Endometrial microvascular endothelial cells (primary cell): ENCODE measurements around the gene CBLN3. TPM values are rescaled to one million over a fixed set of nuclear protein-coding genes. Genes with fewer than 3 reads are reported as not detected.
"Not testable (repeated sequence)": the region's sequence is repeated elsewhere in the genome, so short reads cannot be mapped to it uniquely, and the experiment has no call there.

Source experiments
- in situ Hi-C: cut with HindIII; loops from 2 replicates; pipeline ENCODE4 v1.10.0; 2017; ENCODE audit warnings: low sequenced_read_pairs, low pct_unique_long_range_greater_than_20kb; ENCODE audit errors: inconsistent ontology term
- total RNA-seq: library from RNA; depleted of rRNA; stranded (reverse); fragments of >200 nt; gene quantifications from one replicate; pipeline ENCODE4 v1.2.3, GENCODE V29; 2015; ENCODE audit errors: inconsistent ontology term

CBLN3 gene
- total RNA-seq, 1 donor from 2014 or later: 1.3 TPM

DNA sequence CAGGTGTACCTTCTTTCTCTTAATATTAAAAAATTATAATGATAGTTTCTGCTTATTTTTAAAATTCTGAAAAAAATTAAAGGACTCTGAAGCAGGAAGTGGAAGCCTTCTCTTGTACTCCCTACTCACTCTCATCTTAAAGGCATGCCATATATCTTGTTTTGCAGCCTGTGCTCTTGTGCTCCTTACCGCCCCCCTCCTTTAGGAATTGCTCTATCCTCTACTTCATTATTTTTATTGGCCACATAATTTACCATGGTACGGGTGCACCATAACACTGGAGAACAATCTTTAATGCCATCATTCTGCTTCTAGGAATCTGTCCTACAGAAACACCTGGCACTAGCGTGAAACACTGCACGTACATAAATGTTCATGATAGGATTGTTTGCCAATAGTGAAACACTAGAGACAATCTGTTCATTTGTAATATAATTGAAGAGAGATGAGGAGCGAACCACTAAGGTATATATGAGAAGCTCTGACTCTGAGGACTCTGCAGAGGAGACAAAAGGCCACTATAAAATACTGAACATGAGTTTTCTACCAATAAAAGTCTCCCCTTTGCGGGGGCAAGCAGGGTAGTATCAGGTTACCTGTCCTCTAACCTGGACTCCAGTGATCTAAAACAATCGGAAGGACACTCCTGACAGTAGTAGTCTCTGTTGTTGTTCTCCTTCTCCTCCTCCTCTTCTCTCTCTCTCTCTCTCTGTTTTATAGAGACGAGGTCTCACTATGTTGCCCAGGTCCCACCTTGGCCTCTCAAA, 37.0 kb downstream of the CBLN3 start:
- in situ Hi-C loops: no loop called here

DNA sequence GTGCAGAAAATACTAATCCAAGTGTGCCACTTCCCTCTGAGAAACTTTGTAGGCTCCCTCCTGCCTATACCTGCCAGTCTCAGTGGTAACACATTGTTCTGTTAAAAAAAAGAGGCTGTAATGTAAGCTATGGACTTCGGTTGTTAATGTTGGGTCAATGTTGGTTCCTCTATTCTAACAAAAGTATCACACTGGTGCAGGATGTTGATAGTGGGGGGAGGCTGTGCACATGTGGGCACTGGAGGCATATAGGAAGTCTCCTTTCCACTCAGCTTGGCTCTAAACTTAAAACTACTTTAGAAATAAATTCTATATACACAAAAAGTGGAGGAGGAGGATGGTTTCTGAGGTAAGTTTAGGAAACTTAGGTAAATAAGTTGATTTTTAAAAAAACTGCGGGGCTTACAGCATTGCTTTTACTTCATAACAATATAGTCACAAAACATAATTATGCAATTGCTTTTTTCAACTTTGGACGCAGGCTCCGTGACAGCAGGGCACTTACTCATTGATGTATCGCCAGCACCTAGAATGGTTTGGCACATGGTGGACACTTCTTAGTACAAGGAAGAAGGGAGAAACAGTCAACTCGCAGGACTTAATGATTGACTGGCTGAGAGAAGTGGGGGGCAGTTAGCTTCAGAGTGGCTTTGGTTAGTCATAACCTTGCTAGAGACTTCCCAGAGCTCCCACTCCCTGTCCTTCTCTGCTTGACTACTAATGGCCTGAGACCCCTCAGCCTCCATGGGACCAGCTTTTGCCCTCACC, 38.6 kb downstream of the CBLN3 start:
- in situ Hi-C loops: no loop called here

DNA sequence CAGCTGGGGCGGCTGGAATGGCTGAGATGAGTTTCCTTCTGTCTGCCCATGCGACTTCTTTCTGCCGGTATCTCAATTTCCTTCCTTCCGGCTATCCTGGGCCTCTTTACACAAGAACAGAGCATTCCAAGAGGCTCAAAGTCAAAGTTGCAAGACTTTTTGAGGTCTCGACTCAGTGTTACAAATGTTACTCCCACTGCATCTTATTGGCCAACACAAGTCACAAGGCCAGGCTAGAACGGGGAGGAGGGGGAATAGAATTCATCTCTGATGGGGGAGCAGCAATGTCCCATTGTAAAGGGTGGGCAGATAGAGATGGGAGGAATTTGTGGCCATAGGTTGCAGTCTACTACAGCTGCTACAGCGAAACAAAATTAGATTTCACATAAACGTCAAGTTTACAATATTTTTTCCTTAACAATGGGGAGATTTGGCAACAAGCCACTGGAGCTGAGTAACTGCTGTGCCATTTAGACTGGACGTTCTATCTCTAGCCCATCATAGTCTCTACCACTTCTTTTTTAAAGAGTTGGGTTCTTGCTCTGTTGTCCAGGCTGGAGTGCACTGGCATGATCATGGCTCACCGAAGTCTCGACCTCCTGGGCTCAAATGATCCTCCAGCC, 40.1 kb downstream of the CBLN3 start:
- in situ Hi-C loops: no loop called here

DNA sequence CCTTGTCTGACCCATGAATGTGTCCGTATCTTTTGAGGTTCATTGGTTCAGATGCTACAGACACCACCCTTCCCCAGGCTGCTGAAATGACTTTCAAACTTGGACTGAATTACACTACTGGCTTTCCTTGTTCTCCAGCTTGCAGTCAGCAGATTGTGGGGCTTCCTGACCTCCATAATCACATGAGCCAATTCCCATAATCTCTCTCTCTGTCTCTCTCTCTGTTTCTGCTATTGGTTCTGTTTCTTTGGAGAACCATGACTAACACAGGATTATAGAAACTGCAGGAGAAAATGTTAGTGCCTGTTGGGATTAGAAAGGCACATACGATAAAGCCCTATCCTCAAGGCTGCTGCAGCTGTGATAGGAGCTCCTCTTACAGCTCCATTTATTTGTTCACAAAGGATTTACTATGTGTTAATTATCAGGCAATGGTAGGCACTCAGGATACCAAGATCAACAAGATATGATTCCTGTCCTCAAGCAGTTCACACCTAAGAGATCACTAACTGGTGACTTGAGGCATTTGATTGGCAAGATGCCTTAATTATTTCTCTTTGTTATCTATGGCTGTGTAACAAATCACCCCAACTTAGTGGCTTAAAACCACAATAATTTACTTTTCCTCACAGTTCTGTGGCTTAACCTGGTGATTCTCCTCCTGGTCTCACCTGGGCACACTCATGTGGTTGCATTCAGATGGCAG, 40.8 kb downstream of the CBLN3 start:
- in situ Hi-C loops: no loop called here

DNA sequence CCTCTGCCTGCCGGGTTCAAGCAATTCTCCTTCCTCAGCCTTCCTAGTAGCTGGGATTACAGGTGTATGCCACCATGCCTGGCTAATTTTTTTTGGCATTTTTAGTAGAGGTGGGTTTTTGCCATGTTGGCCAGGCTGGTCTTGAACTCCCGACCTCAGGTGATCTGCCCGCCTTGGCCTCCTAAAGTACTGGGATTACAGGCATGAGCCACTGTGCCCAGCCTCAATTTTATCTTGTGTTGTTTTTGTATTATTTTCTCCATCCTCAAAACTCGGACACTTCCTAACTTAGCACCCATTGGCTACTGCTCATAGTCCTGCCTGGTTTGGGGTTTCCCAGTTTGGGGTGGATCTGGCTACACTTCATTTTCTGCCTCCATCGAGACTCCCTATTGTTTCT, 41.9 kb downstream of the CBLN3 start:
- in situ Hi-C loops: not testable (repeated sequence)

DNA sequence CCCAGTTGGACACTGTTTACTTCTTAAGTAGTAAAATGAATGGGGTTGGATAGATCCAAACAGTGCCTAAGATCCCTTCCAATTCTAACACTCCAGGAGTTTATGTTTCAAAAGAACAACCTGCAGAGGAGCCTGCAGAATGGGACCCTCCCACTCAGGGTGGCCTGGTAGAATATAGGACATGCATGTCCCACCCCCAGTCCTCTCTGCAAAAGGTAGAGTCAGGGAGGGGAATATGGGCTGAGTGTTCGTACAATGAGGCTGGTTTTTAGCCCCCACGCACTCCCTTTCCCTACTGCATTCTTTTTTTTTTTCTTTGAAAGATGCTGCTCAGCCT, 42.5 kb downstream of the CBLN3 start:
- in situ Hi-C loops: no loop called here

DNA sequence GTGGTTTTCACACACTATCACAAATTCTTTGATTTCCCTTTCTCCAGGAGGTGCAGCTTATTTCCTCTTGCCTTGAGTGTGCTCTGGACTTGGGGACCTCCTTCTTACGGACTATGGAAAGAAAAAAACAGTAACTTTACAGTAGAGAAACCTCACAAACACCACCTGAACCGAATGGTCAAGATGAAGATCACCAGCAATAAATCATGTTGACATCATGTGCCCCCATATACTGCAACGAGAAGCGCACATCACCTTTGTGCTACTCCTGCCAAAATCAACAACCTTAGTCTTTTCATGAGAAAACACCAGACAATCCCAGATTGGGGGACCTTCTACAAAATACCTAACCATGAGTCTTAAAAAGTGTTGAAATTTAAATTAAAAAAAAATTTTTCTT, 43.9 kb downstream of the CBLN3 start:
- in situ Hi-C loops: no loop called here

DNA sequence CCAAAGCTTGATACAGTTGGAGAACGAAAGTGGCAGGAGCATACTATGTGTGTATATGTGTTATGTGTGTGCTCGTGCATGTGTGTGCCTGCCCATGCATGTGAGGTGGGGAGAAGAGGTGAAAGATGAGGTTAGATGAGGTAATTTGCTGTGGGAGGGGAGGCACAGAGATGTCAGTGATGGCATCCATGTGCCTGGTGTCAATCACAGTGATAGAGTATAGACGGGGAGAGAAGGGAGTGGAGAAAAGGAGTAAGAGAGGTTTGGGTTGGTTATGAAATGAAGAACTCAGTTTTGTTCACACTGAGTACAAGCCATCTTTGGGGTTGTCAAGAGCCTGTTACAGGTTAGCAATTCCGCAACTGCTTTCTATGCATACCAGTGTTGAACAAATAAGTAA, 45.3 kb downstream of the CBLN3 start:
- in situ Hi-C loops: no loop called here

DNA sequence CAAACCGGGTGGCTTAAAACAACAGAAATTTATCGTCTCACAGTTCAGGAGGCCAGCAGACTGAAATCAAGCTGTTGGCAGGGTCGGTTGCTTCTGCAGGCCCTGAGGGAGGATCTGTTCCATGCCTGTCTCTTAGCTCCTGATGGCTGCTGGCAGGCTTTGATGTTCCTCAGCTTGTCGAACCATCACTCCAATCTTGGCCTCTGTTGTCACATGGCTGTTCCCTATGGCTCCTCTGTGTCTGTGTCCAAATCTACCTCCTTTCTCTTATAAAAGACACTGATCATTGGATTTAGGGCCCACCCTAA, 47.5 kb downstream of the CBLN3 start:
- in situ Hi-C loops: no loop called here

DNA sequence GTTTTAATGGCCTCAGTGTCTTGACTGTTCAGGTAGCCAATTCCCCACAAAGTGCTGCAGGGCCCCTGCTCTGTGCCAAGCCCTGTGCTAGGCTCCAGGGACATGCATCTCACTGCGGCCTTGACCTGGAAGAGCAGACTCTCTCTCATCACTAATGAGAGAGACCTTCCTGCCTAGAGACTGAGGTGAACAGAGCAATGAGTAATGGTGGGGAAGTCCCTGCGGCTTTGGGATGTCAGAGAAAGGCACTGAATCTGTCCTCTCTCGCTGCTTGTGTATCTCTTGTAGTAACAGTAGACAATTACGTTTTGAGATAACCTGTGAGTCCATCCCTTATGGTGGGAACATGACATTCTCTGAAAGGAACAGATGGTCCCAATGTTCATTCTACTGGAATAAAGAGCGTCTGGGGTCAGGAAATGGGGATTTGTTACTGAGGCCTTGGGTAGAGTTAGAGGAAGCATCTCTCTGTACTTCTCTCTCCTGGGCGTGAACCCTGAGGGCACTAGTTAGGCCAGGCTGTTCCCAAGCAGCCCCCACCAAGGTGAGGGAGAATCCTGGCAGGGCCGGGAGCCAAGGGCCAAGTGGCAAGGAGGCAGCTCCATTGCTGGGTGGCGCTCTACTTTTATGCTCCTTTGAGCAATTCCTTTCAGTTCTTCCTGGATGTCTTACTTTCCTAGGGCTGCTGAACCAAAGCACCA, 48.0 kb downstream of the CBLN3 start:
- in situ Hi-C loops: no loop called here

DNA sequence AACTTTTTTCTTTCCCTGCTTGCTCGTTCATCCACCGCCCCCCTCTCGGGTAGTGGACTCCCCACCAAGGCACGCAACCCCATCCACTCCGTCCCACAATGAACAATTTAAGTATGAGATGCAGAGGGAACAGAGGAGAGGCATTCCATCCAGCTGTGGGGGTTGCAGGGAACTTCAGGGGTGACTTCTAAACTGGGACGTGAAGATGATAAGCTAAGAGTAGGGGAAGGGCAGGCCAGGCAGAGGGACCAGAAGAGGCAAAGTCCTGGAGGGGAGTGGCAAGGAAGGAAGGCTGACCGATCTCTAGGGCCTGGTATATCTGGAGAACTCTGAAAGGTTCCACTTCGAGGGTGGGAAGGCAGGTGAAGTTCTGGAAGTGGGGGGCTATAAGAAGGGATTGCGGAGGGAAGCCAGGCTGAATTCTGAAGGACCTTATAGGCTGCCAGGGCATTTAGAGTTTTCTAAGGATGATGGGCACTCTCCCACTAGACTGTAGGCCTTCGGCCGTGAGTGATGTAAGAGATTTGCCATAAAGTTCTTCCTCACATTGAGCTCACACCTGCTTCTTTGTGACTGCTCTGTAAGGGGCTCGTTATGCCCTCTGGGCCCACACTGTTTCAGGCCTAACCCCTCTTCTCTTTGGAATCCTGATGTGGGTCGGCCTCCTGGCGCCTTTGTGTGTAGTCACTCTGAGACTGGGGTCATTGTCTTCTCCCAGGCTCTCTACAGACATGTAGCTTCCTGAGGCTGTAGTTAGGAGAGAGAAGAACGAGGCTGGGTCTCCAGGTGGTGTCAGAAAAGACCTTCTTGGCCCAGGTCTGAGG, 49.3 kb downstream of the CBLN3 start:
- in situ Hi-C loops: no loop called here

DNA sequence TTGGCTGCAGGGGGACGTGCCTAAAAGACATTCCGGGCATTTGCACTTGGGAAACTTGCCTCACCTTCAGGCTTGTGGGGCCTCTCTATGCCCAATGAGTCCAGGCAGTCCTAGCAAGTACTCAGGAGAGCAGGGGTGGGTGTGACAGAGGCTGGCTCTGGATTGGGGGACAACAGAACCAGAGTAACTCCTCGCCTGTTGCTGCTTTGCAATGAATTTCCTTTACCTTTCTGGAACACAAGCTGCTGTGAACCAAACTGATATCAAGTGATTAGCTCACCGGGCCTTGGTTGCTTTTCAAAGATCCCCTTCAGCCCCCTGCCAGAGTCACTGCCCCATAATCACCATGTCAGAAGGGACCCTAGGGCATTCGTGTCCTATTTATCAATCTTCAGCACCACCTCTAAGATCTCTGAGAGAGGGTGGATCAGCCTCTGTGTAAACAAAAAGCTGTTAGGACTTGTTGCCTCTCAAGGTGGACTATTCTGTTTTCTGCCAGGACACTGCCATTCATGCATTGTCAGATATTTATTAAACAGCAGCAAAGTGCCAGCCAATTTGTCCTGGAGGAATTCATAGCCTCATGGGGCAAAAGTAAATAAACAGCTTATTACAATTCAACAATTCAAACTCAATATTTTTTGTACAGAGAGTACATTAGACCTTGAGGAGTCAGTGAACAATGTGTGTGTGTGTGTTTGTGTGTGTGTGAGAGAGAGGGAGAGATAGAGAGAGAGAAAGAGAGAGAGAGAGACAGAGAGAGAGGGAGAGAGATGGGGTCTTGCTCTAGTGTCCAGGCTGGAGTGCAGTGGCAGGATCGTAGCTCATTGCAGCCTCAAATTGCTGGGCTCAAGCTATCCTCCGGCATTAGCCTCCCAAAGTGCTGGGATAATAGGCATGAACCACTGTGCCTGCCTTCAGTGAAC, 50.2 kb downstream of the CBLN3 start:
- in situ Hi-C loops: no loop called here

DNA sequence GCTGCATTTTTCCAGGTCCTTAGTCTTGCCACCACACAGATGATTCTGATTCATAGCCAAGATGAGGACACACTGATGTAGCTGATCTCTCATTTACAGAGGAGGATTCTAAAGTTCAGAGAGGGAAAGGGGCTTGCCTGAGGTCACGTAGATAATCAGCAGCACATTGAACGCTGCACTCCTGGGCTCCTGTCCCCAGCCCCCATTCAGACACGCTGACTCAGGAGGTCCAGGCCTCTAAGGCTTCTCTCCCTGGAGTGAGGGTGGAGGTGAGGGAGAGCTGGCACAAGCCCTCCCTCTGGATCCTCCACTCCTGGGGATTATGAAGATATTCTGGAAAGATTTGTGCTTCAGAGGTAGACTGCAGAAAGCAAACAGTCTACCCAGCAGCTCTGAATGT, 51.1 kb downstream of the CBLN3 start:
- in situ Hi-C loops: no loop called here

DNA sequence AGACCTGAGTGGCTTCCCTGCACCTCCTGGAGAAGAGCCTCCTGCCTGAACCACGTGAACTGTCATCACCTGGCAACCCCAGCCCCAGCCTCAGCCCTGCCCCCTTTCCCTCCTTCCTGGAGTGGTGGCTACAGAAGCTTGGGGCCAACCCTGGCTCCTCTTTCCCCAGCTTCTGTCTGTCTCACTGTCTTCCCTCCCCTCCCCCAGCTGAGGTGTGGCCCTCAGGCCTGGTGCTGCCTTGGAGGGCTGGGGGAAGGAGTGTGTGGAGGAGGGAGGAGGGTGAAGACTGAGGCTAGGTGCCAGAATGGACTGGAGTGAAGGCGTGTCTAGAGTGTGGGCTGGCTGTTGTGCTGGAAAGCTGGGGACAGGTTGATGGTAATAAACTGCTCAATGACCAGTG, 51.8 kb downstream of the CBLN3 start:
- in situ Hi-C loops: no loop called here

DNA sequence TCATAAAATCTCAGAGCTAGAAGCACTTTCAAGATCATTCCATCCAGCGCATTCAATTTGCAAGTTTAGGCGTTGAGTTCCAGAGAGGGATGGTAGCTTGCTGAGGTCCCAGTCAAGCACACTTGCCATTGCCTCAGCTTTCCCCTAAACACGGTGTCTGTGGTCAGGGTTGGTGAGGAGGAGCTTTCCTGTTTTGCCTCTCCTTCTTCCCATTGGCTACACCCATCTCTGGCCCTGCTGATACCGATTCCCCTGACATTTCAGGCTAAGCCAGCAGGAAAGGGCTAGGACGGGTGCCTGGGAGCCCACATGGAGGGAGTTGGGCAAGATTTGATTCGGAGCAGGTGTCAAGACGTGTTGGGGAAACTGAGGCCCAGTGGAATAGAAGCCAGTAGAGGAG, 52.3 kb downstream of the CBLN3 start:
- in situ Hi-C loops: no loop called here
